B cell (primary cell): Measurements from ENCODE around the gene VTI1A. TPM values are rescaled to one million over a fixed set of nuclear protein-coding genes. Genes with fewer than 3 reads are reported as not detected.

Experiments
- ATAC-seq: fragments of 200-7000 bp; cut with Tn5 transposase; one replicate; pipeline ENCODE4 v1.10.0; 2021; ENCODE audit warnings: low read depth, mild to moderate bottlenecking, moderate number of reproducible peaks, moderate library complexity
- CTCF ChIA-PET: fragments of 350-600 bp; sonication (Branson Sonifier 250); formaldehyde crosslinking; loops from one replicate; lab custom pipeline; 2021; ENCODE audit warnings: antibody characterized with exemption, inconsistent platforms; lab: Charles Lee
- POLR2A ChIA-PET: fragments of 350-600 bp; sonication (Branson Sonifier 250); formaldehyde crosslinking; loops from one replicate; lab custom pipeline; 2021; ENCODE audit warnings: antibody characterized with exemption; lab: Charles Lee
- DNase-seq: peaks from one replicate; pipeline ENCODE4 v3.0.0; 2013
- H2AFZ ChIP-seq: 2 replicates; pipeline ENCODE4 v1.6.1; 2012; ENCODE audit warnings: mild to moderate bottlenecking, low read depth, low read length; ENCODE audit not compliant: insufficient read depth, poor library complexity, severe bottlenecking
- H3K27ac ChIP-seq, 2 donors: 1 replicate in 1 of 2; 2 replicates in 1 of 2; pipeline ENCODE4 v1.5.1; 2012 to 2013; ENCODE audit warnings: low read length in 2 of 2, mild to moderate bottlenecking in 2 of 2, moderate library complexity in 1 of 2
- H3K27me3 ChIP-seq, 4 experiments: fragments of 200-600 bp in 1 of 4; sonication (generic) in 1 of 4; replicated peaks in 1 of 4; 1 replicate in 2 of 4; 2 replicates in 2 of 4; pipeline versions ENCODE4 v1.6.1 to v1.7.0; 2013 to 2016; ENCODE audit warnings: low read length in 3 of 4, mild to moderate bottlenecking in 2 of 4, mixed read lengths in 1 of 4, moderate library complexity in 1 of 4; ENCODE audit not compliant: insufficient read depth in 4 of 4, control insufficient read depth in 3 of 4; ENCODE audit errors: control extremely low read depth in 1 of 4
- H3K36me3 ChIP-seq, 2 experiments: replicated peaks in 1 of 2; 1 replicate in 1 of 2; 2 replicates in 1 of 2; pipeline versions ENCODE4 v1.6.1 to v1.7.1; 2013; ENCODE audit warnings: low read length in 1 of 2; ENCODE audit not compliant: insufficient read depth in 2 of 2, control insufficient read depth in 1 of 2; ENCODE audit errors: control extremely low read depth in 1 of 2, extremely low read depth in 1 of 2
- H3K4me1 ChIP-seq, 2 donors: fragments of 200-600 bp in 1 of 2; sonication (generic) in 1 of 2; 1 replicate in 1 of 2; 2 replicates in 1 of 2; pipeline versions ENCODE4 v1.5.1 to v1.6.1; 2013 to 2017; ENCODE audit warnings: low read length in 2 of 2; ENCODE audit not compliant: control insufficient read depth in 2 of 2, insufficient read depth in 2 of 2
- H3K4me2 ChIP-seq: replicated peaks from 2 replicates; pipeline ENCODE3; 2012; ENCODE audit warnings: mild to moderate bottlenecking, low read depth, low read length; ENCODE audit not compliant: poor library complexity, severe bottlenecking
- H3K4me3 ChIP-seq, 5 experiments: fragments of 200-600 bp in 1 of 5; sonication (generic) in 1 of 5; 1 replicate in 3 of 5; 2 replicates in 2 of 5; pipeline versions ENCODE4 v1.5.1 to v1.7.0; 2011 to 2016; ENCODE audit warnings: low read length in 4 of 5, mild to moderate bottlenecking in 4 of 5, low read depth in 2 of 5, control low read depth in 1 of 5, moderate library complexity in 1 of 5; ENCODE audit not compliant: insufficient read depth in 1 of 5; ENCODE audit errors: control extremely low read depth in 1 of 5, extremely low read depth in 1 of 5
- H3K79me2 ChIP-seq: fragments of 200-600 bp; sonication (generic); one replicate; pipeline ENCODE4 v1.6.0; 2016; ENCODE audit warnings: low read length; ENCODE audit not compliant: control insufficient read depth, insufficient read depth
- H3K9ac ChIP-seq: fragments of 200-600 bp; sonication (generic); 2 replicates; pipeline ENCODE4 v1.6.1; 2017; ENCODE audit warnings: mild to moderate bottlenecking, low read length, moderate library complexity
- H3K9me3 ChIP-seq, 3 donors: one replicate each; pipeline versions ENCODE4 v1.6.1 to v1.7.1; 2013; ENCODE audit warnings: low read length in 2 of 3; ENCODE audit not compliant: control insufficient read depth in 2 of 3, insufficient read depth in 1 of 3; ENCODE audit errors: control extremely low read depth in 1 of 3
- H4K20me1 ChIP-seq: 2 replicates; pipeline ENCODE4 v1.6.0; 2012; ENCODE audit warnings: mild to moderate bottlenecking, low read length; ENCODE audit not compliant: insufficient read depth, control insufficient read depth, poor library complexity, severe bottlenecking
- H3K27ac Mint-ChIP-seq: one replicate; pipeline ENCODE4 v1.8.0; 2021; ENCODE audit warnings: mixed read lengths
- H3K27me3 Mint-ChIP-seq: one replicate; pipeline ENCODE4 v1.8.0; 2021; ENCODE audit warnings: mixed read lengths
- H3K4me1 Mint-ChIP-seq: one replicate; pipeline ENCODE4 v1.8.0; 2021; ENCODE audit warnings: mixed read lengths
- H3K4me3 Mint-ChIP-seq: one replicate; pipeline ENCODE4 v1.8.0; 2021; ENCODE audit warnings: mixed read lengths
- H3K9me3 Mint-ChIP-seq: one replicate; pipeline ENCODE4 v1.8.0; 2022; ENCODE audit warnings: mixed read lengths; ENCODE audit not compliant: insufficient read depth
- EZH2 ChIP-seq: IDR thresholded peaks from 2 replicates; pipeline ENCODE4 v1.6.1; 2012; ENCODE audit warnings: borderline replicate concordance, low read depth, mild to moderate bottlenecking, moderate library complexity, low read length; ENCODE audit not compliant: insufficient read depth, poor library complexity, severe bottlenecking
- WGBS: methylation state at CpG from one replicate; pipeline ENCODE4 v1.1.5; 2013; ENCODE audit warnings: missing lambda C conversion rate; ENCODE audit not compliant: insufficient coverage; 5-methylcytosine and 5-hydroxymethylcytosine counted together
- intact Hi-C: fragments of 100-400 bp; cut with micrococcal nuclease; formaldehyde crosslinking; loops from one replicate; pipeline ENCODE4 v1.10.0; 2022
- polyA plus RNA-seq: library from polyadenylated mRNA; depleted of rRNA; stranded (reverse); fragments of >200 nt; gene quantifications from 2 replicates; pipeline ENCODE4 v1.2.3, GENCODE V29; 2012
- total RNA-seq, 2 donors: library from RNA; stranded (reverse); fragments of 120-200 nt in 1 of 2; gene quantifications; 1 replicate in 1 of 2; 2 replicates in 1 of 2; pipeline versions ENCODE4 v1.2.3 to v1.2.4, GENCODE V29; 2013 to 2022
- TF ChIP-seq, protein P1 (sequence below): fragments of 200-600 bp; IDR thresholded peaks from one replicate; pipeline ENCODE4 v1.8.0; 2022; ENCODE audit warnings: antibody characterized with exemption, mild to moderate bottlenecking

VTI1A gene
- total and polyA plus RNA-seq, 2 donors (not counting 1 experiment from before 2014, with no cell fraction given): 20.0 to 84.1 TPM

DNA sequence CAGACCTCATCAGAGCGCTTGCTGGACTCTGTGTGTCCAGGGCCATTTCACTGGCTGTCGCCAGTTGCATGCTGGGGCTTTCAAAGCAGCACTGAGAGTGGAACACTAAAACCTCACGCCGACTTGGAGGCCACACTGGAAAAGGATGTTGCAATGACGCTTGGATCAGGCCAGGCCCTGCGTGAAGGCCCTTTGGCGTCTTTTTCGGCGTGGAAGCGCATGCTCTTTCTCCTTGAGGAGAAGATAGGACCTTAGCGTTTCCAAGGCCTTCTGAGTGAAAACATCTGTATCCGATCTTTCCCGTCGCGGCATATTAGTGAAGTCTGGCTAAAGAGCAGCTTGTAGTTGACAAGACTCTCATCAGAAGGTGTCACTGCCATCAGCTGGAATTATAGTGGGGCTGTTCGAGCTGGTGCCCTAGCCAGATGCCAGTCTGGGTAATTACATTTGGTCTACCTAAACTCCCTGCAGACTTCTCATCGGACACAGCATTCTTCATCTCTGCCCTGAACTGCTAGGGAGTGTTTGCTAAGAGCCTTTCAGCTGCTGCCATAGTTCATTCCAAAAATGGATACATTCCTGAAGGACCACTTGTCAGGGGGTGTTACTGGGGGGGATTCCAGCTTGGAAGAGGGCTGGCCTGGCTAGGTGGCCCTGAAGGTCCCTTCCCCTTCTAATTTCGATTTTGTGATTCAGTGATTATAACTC is 335.3 kb downstream of the VTI1A start:
- Histone ChIP-seq H3K79me2 (no peaks in the 10 kb centered on the region), H3K36me3 (peaks cover 0 to 3% of the 10 kb centered on the region in 2 experiments), H3K4me1 (no peaks in the 10 kb centered on the region), H3K4me3 (no peak overlapping the region), H3K27me3 (no peaks in the 10 kb centered on the region), H3K27ac (no peak overlapping the region), H3K9ac (no peak overlapping the region), H2AFZ (no peak overlapping the region), H4K20me1 (no peaks in the 10 kb centered on the region), H3K9me3 (no peaks in the 10 kb centered on the region), H3K4me2 (no peak overlapping the region)
- no peak for TF ChIP-seq EZH2
- TF ChIP-seq, protein P1, sequence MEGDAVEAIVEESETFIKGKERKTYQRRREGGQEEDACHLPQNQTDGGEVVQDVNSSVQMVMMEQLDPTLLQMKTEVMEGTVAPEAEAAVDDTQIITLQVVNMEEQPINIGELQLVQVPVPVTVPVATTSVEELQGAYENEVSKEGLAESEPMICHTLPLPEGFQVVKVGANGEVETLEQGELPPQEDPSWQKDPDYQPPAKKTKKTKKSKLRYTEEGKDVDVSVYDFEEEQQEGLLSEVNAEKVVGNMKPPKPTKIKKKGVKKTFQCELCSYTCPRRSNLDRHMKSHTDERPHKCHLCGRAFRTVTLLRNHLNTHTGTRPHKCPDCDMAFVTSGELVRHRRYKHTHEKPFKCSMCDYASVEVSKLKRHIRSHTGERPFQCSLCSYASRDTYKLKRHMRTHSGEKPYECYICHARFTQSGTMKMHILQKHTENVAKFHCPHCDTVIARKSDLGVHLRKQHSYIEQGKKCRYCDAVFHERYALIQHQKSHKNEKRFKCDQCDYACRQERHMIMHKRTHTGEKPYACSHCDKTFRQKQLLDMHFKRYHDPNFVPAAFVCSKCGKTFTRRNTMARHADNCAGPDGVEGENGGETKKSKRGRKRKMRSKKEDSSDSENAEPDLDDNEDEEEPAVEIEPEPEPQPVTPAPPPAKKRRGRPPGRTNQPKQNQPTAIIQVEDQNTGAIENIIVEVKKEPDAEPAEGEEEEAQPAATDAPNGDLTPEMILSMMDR: no peak
- ATAC-seq: no peak
- H3K9me3 Mint-ChIP-seq: peaks cover 7% of the 10 kb centered on the region
- CTCF ChIA-PET: no interaction called here
- DNase-seq: no peak
- intact Hi-C loops: no loop called here
- H3K4me3 Mint-ChIP-seq: no peak overlapping the region
- no peaks in the 10 kb centered on the region for H3K4me1 Mint-ChIP-seq
- no peaks in the 10 kb centered on the region for H3K27me3 Mint-ChIP-seq
- POLR2A ChIA-PET: no interaction called here
- no peak overlapping the region for H3K27ac Mint-ChIP-seq
- 96% methylated on average over 14 of the region's 18 CpGs for WGBS

- H4K20me1 ChIP-seq: no peaks in the 10 kb centered on the region
- no peak overlapping the region for H3K4me2 ChIP-seq
- TF ChIP-seq, protein P1: no peak
- no peak for TF ChIP-seq EZH2
- H3K4me1 ChIP-seq: no peaks in the 10 kb centered on the region
- Mint-ChIP-seq H3K4me1 (no peaks in the 10 kb centered on the region), H3K9me3 (peaks cover 9% of the 10 kb centered on the region), H3K27me3 (no peaks in the 10 kb centered on the region), H3K27ac (no peak overlapping the region), H3K4me3 (no peak overlapping the region)
- 94% methylated on average over 6 of the region's 14 CpGs for WGBS
- no peak for DNase-seq
- no peaks in the 10 kb centered on the region for H3K79me2 ChIP-seq
- CTCF ChIA-PET: no interaction called here
- H2AFZ ChIP-seq: no peak overlapping the region
- H3K36me3 ChIP-seq: peaks cover 0 to 3% of the 10 kb centered on the region in 2 experiments
- ATAC-seq: no peak
- intact Hi-C loops: no loop called here
- H3K27ac ChIP-seq: no peak overlapping the region
- no peak overlapping the region for H3K9ac ChIP-seq
- H3K27me3 ChIP-seq: no peaks in the 10 kb centered on the region
- no peak overlapping the region for H3K4me3 ChIP-seq
- H3K9me3 ChIP-seq: peaks cover 0 to 5% (median 0%) of the 10 kb centered on the region in 3 donors
- POLR2A ChIA-PET: no interaction called here
These were observed 336.5 kb downstream of the VTI1A start for GRCh38 chr10:112783351-112784021.
